Activated gamma-delta T cell (primary cell): Measurements from ENCODE around the gene MS4A2.
"Not testable (repeated sequence)": the region's sequence is repeated elsewhere in the genome, so short reads cannot be mapped to it uniquely, and the experiment has no call there.

Experiments
- DNase-seq: peaks from one replicate; lab custom pipeline; 2025; lab: John Stamatoyannopoulos, UW
- total RNA-seq, 2 donors: gene quantifications; one replicate each; lab custom pipeline; 2026; lab: John Stamatoyannopoulos, UW

The MS4A2 gene
- total RNA-seq: 1.3 to 30.7 reads per million in 2 donors

DNA sequence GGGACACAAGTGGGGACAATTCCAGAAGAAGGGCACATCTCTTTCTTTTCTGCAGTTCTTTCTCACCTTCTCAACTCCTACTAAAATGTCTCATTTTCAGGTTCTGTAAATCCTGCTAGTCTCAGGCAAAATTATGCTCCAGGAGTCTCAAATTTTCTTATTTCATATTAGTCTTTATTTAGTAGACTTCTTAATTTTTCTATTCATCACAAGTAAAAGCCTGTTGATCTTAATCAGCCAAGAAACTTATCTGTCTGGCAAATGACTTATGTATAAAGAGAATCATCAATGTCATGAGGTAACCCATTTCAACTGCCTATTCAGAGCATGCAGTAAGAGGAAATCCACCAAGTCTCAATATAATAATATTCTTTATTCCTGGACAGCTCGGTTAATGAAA is at the start of gene MS4A2:
Gene MS4A2 (plus strand): TSS at position 301 of the 400 bp plus-strand sequence. CDS start 102 bp downstream, outside the sequence.
- no peak for DNase-seq

DNA sequence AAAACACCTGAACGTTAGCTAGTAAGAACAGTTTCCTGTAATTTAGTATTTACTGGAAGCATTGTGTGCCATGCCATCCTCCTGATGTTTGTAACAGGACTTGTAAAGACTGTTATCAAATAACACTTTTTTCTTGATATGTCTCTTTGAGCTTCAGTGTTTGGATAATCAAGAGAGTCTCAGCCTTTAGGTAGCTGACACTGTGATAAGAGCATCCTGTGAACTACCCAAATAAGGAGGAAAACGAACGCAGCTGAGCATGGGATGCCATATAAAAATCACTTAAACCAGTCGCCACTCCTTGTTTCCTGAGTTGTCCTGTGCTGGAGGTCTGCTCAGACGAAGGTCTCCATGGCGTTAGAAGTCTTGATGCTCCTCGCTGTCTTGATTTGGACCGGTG is 48.4 kb upstream of the MS4A2 start, which contains the start of gene OOSP2:
Gene OOSP2 (plus strand): TSS at position 301 of the 400 bp plus-strand sequence. CDS start 51 bp downstream, at position 352.
- no peak for DNase-seq

DNA sequence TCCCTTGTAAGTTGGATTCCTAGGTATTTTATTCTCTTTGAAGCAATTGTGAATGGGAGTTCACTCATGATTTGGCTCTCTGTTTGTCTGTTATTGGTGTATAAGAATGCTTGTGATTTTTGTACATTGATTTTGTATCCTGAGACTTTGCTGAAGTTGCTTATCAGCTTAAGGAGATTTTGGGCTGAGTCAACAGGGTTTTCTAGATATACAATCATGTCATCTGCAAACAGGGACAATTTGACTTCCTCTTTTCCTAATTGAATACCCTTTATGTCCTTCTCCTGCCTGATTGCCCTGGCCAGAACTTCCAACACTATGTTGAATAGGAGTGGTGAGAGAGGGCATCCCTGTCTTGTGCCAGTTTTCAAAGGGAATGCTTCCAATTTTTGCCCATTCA is 38.0 kb upstream of the MS4A2 start:
- not testable (repeated sequence) for DNase-seq

DNA sequence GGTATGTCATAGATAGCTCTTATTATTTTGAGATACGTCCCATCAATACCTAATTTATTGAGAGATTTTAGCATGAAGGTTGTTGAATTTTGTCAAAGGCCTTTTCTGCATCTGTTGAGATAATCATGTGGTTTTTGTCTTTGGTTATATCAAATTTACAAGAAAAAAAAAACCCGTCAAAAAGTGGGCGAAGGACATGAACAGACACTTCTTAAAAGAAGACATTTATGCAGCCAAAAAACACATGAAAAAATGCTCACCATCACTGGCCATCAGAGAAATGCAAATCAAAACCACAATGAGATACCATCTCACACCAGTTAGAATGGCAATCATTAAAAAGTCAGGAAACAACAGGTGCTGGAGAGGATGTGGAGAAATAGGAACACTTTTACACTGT is 37.6 kb upstream of the MS4A2 start:
- DNase-seq: not testable (repeated sequence)

DNA sequence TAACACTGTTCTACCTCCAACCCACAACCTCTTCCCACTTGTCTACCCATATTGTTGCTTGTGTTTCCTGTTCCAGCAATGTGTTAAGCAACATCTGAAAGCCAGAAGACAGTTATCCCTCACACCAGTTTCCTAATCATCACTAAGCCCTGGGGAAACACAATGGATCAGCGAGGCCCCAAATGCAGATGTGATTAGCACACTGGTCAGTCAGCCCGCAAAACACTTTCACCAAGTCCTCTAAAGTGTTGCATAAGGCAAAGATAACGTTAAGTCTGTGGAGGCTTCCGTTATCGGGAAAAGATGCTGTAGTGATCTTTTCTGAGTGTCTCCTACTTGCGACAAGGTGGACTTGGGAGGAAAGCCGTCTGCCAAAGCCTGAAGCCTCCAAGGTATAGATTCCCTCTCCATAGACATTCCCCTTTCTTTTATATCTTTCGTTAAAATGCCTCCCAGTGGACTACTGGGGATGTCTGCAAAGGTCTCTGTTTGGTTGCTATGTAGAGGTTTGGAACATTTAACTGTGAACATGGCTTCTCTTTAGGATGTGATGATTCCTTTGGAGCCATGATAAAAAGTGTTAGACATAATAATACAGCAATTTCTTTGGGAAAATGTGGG is 32.0 kb upstream of the MS4A2 start, which contains the start of gene MS4A3:
Gene MS4A3 (plus strand): TSS at position 317 of the 621 bp plus-strand sequence. CDS start 4,496 bp downstream, outside the sequence.
- no peak for DNase-seq

DNA sequence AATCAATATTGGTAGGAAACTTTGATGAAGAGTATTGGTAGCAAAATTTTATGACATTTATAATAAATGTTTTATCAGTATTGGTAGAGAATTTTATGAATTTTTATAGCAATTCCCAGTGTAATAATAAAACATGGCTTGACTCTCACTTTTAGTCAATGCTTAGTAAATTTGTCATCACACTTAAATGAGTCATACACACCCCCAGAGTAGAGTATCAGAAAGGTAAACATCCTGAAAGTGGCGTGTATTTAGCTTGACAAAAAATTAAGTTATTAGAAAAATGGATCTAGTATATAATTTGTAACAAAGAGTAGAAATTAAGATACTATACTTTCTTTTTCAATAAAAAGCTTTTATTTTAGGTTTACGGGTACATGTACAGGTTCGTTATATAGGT is 29.4 kb upstream of the MS4A2 start:
- DNase-seq: no peak

DNA sequence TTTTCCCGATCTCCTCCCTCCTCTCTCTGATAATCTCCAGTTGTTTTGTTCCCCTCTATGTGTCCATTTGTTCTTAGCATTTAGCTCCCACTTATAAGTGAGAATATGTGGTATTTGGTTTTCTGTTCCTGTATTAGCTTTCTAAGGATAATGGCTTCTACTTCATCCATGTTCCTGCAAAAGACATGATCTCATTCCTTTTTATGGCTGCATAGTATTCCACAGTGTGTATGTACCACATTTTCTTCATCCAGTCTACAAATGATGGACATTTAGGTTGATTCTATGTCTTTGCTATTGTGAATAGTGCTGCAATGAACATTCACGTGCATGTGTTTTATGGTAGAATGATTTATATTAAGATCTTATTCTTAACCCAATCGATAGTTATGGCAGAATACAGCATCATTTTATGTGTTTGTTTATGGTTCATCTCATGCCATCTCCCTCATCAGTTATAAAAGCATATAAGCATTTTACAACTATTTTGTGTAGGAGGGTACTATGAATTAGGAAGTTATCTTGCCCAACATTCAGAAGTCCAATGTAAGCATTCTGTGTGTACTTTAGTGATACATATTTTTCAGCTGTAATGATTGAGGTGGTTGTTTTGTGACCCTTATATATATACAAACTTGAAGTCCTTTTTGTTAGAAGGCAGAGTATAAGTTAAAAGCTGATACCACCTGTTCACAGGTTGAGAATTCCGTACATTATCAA is 28.8 kb upstream of the MS4A2 start:
- DNase-seq: no peak

DNA sequence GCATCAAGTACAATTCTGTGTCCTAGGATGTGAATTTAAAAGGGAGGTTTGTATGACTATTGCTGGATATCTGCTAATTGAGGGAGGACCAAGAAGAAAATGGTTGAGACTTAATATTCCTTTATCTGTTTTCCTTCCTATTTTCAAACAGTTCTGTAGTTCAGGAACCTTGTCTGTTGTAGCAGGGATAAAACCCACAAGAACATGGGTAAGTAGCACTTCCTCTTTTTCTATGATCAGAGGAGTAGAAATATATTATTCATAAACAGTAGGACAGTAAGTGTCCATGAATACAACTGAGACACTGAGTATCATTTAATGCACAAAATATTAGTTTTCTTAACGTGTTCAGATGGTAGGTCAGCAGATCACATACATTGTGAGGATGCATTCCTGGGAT is 24.4 kb upstream of the MS4A2 start:
- DNase-seq: no peak

DNA sequence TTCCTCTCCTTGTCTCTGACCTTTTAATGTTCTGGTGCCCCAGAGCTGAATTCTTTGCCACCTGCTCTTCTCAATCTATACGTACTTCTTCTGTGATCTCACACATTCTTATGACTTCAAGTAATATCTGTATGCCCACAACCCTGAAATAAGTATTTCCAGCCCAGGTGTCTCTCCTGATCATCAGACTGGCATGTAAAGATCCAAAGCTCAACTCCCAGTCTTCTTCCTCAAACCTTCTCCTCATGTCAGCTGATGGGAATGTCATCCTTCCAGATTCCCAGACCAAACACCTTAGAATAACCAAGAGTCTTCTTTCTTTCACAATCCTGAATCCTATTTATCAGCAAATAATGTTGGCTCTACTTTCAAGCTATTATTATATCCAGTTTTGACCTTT is 22.7 kb upstream of the MS4A2 start:
- no peak for DNase-seq

DNA sequence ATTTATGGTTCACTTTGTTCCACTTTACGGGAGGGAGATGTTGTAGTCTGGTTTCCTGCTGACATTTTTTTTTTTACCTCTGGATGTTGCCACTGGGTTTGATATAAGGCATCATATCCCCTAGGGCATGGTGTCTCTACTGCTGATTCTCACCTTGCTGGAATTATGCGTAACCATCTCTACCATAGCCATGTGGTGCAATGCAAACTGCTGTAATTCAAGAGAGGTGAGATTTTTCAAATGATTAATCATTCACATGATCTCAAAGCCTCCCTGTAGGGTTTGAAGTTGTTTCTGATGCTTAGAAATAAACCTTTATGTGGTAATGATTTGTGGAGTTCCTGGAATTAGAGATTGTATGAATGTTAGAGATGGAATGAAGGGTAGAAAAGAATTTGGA is 19.0 kb upstream of the MS4A2 start:
- no peak for DNase-seq

DNA sequence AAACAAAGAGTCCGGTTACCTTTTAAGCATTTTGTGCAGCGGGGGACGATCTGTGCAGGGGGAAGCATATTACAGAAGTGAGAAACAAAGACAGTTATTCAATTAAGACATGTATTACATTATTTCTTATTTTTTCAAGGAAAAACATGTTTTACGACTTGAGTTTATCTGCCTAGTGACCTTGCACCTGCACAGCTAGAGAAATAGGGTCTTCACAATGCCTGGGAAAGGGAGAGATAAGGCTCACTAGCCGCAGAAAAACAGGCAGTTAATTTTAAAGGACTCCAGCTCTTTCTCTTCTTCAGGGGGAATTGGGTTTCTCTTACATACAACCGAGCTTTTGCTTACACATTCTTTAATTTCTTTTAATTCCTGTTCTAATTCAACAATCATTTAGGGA is 16.8 kb upstream of the MS4A2 start:
- not testable (repeated sequence) for DNase-seq

DNA sequence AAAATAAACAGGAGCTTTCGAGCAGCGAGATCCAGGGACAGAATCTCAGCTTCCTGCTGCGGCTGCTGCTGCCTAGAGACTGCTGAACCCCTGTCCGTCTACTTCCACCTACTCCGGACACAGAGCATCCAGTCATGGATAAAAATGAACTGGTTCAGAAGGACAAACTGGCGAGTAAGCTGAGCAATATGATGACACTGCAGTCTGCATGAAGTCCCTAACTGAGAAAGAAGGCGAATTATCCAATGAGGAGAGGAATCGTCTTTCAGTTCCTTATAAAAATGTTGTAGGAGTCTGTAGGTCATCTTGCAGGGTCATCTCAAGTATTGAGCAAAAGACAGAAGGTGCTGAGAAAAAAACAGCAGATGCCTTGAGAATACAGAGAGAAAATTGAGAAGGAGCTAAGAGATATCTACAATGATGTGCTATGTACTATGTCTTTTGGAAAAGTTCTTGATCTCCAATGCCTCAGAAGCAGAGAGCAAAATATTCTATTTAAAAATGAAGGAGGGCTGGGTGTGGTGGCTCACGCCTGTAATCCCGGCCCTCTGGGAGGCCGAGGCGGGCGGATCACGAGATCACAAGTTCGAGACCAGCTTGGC is 11.1 kb upstream of the MS4A2 start:
- DNase-seq: no peak

DNA sequence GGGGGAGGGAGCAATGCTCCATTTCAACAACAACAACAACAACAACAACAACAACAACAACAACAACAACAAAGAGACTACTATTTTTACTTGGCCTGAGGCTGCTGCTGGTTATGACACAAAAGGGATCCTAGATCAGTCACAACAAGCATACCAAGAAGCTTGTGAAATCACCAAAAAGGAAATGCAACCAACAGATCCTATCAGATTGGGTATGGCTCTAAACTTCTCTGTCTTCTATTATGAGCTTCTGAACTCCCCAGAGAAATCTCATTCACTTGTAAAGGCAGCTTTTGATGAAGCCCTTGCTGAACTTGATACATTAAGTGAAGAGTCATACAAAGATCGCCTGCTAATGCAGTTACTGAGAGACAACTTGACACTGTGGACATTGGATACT is 10.5 kb upstream of the MS4A2 start:
- DNase-seq: no peak

DNA sequence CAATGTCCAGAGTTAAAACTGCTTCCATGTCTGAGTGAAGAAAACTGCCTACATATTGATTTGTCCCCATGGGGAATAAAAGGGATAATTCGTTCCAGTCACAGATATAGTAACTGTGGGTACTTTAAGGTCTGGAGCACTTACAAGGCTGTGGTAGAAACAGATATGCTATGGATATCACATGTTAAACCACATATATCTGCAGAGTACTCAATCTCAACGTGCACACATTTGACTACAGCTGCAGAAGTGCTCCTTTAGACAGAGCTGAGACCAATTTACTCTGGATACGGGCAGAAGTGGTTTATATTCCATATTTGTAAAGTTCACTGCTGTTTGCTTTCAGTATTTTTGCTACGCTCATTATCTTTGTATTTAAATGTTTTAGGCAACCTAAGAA is 9.7 kb upstream of the MS4A2 start:
- no peak for DNase-seq

DNA sequence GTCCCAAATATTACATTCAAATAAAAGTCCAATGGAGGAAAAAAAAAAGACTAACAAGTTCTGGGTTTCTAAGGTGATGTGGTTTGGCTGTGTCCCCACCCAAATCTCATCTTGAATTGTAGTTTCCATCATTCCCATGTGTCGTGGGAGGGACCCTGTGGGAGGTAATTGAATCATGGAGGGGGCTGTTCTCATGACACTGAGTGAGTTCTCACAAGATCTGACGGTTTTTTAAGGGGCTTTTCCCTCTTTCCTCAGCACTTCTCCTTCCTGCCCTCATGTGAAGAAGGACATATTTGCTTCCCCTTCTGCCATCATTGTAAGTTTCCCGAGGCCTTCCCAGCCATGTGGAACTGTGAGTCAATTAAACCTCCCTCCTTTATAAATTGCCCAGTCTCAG is 7.9 kb upstream of the MS4A2 start:
- DNase-seq: no peak

DNA sequence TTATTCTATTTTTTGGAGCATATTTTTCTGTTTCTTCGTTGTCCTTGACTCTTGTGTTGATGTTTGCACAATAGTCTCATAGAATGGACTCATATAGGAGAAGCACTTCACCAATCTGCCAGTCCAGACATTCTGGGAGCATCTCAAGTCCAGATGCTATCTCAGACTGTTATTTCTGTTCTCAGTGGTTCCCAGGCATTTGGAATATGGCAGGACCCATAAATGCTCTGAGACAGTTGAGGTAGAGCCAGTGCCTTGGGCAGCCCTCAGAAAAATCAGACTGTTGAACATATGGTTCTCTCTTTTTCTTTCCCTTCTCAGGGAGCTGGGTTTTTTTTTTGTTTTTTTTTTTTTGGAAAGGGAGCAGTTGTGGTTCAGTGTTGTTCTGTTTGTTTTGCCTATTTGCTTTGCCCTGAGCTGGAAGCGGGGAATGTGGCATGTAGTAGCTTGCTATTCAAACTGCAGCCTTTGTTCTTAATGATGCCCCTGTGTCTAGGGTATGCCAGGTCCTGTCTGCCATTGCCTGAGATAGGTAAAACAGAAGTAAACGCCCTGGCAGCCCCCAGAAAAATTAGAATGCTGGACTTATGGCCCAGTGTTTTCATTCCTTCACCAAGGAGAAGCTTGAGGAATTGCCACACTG is 3.7 kb upstream of the MS4A2 start:
- no peak for DNase-seq

DNA sequence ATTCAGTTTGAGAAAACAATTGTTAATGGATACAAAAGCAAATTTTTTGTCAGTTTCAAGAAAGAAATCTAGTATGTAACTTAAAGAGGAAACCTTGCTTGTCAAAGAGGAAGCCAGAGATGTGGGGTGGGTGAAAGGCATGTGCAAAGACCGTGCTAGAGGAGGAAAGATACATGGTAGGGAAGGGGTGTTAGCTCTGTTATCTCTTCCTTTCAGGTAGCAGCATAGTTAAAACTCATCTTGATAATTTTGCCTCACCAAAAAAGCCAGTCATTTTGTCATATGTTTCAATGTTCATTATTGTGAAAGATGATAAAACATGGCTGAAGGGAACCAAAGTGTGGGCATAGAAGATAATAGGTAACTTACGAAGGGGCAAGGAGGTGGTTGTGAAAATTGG is 2.6 kb upstream of the MS4A2 start:
- no peak for DNase-seq

DNA sequence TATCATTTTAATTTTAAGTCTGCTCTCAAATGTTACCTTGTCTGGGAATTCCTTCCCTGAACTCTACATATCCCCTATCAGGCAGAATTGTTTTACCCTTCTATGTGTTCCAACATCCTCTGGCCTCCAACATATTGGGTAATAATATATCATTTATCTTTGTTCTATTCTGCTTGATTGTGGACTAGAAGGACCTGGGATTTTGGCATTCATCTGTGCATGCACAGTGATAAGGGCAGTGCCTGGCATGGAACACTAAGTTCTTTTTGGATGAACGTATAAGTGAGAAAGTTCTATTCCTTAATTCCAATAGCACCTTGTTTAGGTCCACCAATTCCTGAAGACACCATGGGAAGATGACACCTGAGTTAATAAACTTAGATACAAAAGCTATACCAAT is 1.2 kb upstream of the MS4A2 start:
- DNase-seq: no peak

DNA sequence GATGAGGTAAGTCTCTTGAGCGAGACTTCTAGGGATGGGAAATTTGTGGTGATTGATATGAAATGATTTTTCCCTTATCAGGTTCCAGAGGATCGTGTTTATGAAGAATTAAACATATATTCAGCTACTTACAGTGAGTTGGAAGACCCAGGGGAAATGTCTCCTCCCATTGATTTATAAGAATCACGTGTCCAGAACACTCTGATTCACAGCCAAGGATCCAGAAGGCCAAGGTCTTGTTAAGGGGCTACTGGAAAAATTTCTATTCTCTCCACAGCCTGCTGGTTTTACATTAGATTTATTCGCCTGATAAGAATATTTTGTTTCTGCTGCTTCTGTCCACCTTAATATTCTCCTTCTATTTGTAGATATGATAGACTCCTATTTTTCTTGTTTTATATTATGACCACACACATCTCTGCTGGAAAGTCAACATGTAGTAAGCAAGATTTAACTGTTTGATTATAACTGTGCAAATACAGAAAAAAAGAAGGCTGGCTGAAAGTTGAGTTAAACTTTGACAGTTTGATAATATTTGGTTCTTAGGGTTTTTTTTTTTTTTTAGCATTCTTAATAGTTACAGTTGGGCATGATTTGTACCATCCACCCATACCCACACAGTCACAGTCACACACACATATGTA is 7.1 kb downstream of the MS4A2 start:
- DNase-seq: no peak

DNA sequence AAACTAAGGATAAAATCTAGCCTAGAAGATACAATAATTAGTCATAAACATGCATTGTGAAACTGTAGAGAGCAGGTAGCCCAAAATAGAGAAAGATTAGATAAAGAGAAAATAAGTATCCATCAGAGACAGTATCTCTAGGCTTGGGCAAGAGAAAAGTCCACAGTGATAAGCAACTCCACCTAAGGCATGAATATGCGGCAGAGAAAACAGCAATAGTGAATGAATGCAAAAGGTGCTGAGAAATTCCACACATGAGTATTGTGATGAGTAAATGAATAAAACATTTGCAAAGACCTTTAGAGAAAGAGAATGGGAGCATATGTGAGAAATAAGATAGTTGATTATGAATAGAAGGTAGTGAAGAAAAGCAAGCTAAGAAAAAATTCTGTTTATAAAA is 8.7 kb downstream of the MS4A2 start:
- DNase-seq: no peak

DNA sequence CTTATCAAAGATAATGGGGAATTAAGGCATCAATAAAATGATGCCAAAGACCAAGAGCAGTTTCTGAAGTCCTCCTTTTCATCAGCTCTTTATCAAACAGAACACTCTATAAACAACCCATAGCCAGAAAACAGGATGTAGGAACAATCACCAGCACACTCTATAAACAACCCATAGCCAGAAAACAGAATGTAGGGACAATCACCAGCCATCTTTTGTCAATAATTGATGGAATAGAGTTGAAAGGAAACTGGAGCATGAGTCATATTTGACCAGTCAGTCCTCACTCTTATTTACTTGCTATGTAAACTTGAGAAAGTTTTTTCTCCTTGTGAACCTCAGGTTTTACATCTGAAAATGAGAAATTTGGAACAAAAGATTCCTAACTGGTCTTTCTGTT is 10.0 kb downstream of the MS4A2 start:
- no peak for DNase-seq

DNA sequence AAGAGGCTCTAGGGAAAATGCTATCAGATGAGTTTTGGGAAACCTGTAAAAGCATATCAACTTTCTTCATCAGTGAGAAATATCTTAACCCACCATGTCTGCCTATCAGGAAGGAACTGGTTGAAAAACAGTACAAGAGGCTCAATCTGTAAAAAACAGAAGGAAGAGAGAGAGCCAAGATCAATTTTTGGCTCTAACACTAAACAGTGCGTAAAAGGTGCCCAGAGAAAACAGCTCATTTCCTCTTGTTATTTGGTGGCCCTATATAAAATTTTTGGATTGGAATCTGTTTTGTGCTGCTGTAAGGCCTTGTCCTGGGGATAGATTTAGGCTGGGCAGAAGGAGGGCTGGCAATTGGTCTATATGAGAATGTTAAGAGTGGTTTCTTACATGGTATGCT is 12.1 kb downstream of the MS4A2 start:
- DNase-seq: no peak
